ENCODE data around the gene P4HA1.

The P4HA1 gene

DNA sequence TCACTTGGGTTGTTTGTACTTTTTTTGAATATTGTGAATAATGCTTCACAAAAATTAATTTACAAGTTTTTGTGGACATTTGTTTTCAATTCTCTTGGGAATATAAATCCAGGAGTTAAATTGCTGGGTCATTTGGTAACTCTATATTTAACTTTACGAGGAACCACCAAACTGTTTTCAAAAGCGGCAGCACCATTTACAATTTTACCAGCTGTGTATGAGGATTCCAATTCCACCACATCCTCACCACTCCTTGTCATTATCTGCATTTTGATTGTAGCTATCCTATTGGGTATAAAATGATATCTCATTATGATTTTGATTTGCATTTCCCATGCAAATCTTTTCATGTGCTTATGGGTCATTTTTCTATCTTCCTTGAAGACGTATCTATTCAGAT is 9.6 kb upstream of the P4HA1 start:
- no peak overlapping the region for H4K8ac ChIP-seq (ENCODE audit: low read depth, low read length)
- no peak overlapping the region for H3K23ac ChIP-seq (ENCODE audit: low read length)
- H3K4ac ChIP-seq (ENCODE audit: low read depth, low read length): no peak overlapping the region
- H3K9ac ChIP-seq (ENCODE audit: low read length): no peak overlapping the region
- peaks cover 0 to 6% of the 10 kb centered on the region in 2 experiments for H3K36me3 ChIP-seq (ENCODE audit: control insufficient read depth in 1 of 2, insufficient read depth in 2 of 2, low read length in 2 of 2)
- peaks cover 1% of the 10 kb centered on the region for H3K79me1 ChIP-seq (ENCODE audit: low read length)
- H3K79me2 ChIP-seq (ENCODE audit: control insufficient read depth, insufficient read depth, low read length, poor library complexity): no peaks in the 10 kb centered on the region
- H4K12ac ChIP-seq (ENCODE audit: low read depth, low read length): no peak overlapping the region
- no peak overlapping the region for H4K91ac ChIP-seq (ENCODE audit: low read depth, low read length)
- no peak overlapping the region for H3K18ac ChIP-seq (ENCODE audit: low read length)
- peaks cover 1% of the 10 kb centered on the region for H3K9me3 ChIP-seq (ENCODE audit: insufficient read depth, low read depth, low read length)
- no peak overlapping the region for H3K27ac ChIP-seq (ENCODE audit: low read depth, low read length)
- no peak for DNase-seq
- WGBS (ENCODE audit: extremely low coverage, insufficient coverage, insufficient read length): no CpG with 5 or more reads among the region's 3 CpGs
- no peak overlapping the region for H2BK12ac ChIP-seq (ENCODE audit: low read length)
- H3K4me1 ChIP-seq (ENCODE audit: control insufficient read depth in 1 of 2, insufficient read depth in 2 of 2, low read length in 2 of 2): no peaks in the 10 kb centered on the region
- H2BK120ac ChIP-seq (ENCODE audit: insufficient read depth, low read length, poor library complexity): no peak overlapping the region
- H2AK5ac ChIP-seq (ENCODE audit: low read length): no peak overlapping the region
- no peak overlapping the region for H3K4me3 ChIP-seq (ENCODE audit: low read depth, low read length)
- H2BK5ac ChIP-seq (ENCODE audit: low read depth, low read length, poor library complexity): no peak overlapping the region
- H3K14ac ChIP-seq (ENCODE audit: low read length): no peak overlapping the region
- H3K4me2 ChIP-seq (ENCODE audit: low read length): no peak overlapping the region
- H2AFZ ChIP-seq (ENCODE audit: insufficient read depth, low read length, poor library complexity): no peak overlapping the region
- no peaks in the 10 kb centered on the region for H3K27me3 ChIP-seq (ENCODE audit: insufficient read depth, low read length)

DNA sequence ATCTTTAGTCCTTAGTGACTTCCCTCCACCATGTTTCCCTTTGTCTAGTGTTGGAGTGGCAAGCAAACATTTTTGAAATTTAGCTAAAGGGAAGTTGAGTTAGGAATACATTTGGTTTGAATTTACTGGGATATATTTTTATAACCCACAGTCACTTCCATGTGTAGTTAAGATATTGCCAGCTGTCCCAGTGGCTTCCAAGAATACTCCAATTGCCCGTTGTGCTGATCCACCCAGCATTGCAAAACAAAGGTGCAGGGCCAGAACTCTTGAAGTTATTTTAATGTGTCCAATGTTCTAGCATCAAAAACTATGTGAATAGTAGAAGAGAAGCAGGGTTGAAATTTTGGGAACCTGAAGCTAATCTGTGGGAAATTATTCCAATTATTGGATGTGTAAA is 2.5 kb upstream of the P4HA1 start:
- Histone ChIP-seq H3K18ac (ENCODE audit: low read length) (no peak overlapping the region), H3K79me1 (ENCODE audit: low read length) (peaks cover 11% of the 10 kb centered on the region), H4K91ac (ENCODE audit: low read depth, low read length) (no peak overlapping the region), H3K27me3 (ENCODE audit: insufficient read depth, low read length) (no peaks in the 10 kb centered on the region), H2AK5ac (ENCODE audit: low read length) (no peak overlapping the region), H3K4me3 (ENCODE audit: low read depth, low read length) (no peak overlapping the region), H3K36me3 (ENCODE audit: control insufficient read depth in 1 of 2, insufficient read depth in 2 of 2, low read length in 2 of 2) (peaks cover 0 to 6% of the 10 kb centered on the region in 2 experiments), H3K14ac (ENCODE audit: low read length) (no peak overlapping the region), H2BK5ac (ENCODE audit: low read depth, low read length, poor library complexity) (no peak overlapping the region), H3K9ac (ENCODE audit: low read length) (no peak overlapping the region), H4K12ac (ENCODE audit: low read depth, low read length) (no peak overlapping the region), H3K4ac (ENCODE audit: low read depth, low read length) (no peak overlapping the region), H4K8ac (ENCODE audit: low read depth, low read length) (no peak overlapping the region), H3K27ac (ENCODE audit: low read depth, low read length) (no peak overlapping the region), H3K4me1 (ENCODE audit: control insufficient read depth in 1 of 2, insufficient read depth in 2 of 2, low read length in 2 of 2) (no peaks in the 10 kb centered on the region), H3K79me2 (ENCODE audit: control insufficient read depth, insufficient read depth, low read length, poor library complexity) (peaks cover 8% of the 10 kb centered on the region), H3K23ac (ENCODE audit: low read length) (no peak overlapping the region), H3K4me2 (ENCODE audit: low read length) (no peak overlapping the region), H2BK120ac (ENCODE audit: insufficient read depth, low read length, poor library complexity) (no peak overlapping the region), H2AFZ (ENCODE audit: insufficient read depth, low read length, poor library complexity) (no peak overlapping the region), H3K9me3 (ENCODE audit: insufficient read depth, low read depth, low read length) (no peaks in the 10 kb centered on the region), H2BK12ac (ENCODE audit: low read length) (no peak overlapping the region)
- no CpG with 5 or more reads among the region's 1 CpG for WGBS (ENCODE audit: extremely low coverage, insufficient coverage, insufficient read length)
- DNase-seq: no peak

DNA sequence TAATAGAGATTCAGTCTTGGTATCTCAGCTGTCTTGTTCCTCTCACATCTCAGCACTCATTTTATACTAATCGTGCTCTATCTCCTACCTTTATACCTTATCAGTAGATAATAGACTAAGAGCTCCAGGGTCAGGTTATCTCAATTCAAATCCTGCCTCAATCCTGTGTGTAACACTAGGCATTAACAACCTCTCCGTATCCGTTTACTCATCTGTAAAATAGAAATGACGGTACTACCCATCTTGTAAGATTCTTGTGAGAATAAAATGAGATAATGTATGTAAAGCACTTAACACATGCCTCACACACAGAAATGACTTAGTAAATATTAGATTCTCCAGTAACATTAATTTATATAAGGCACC is 622 bp upstream of the P4HA1 start:
- Histone ChIP-seq H3K9me3 (ENCODE audit: insufficient read depth, low read depth, low read length) (no peaks in the 10 kb centered on the region), H2AK5ac (ENCODE audit: low read length) (no peak overlapping the region), H4K12ac (ENCODE audit: low read depth, low read length) (no peak overlapping the region), H2BK12ac (ENCODE audit: low read length) (no peak overlapping the region), H3K4me2 (ENCODE audit: low read length) (peak overlapping the region; percentile 66), H3K18ac (ENCODE audit: low read length) (no peak overlapping the region), H4K8ac (ENCODE audit: low read depth, low read length) (no peak overlapping the region), H4K91ac (ENCODE audit: low read depth, low read length) (no peak overlapping the region), H2AFZ (ENCODE audit: insufficient read depth, low read length, poor library complexity) (no peak overlapping the region), H3K36me3 (ENCODE audit: control insufficient read depth in 1 of 2, insufficient read depth in 2 of 2, low read length in 2 of 2) (peaks cover 2 to 6% of the 10 kb centered on the region in 2 experiments), H3K23ac (ENCODE audit: low read length) (no peak overlapping the region), H3K4ac (ENCODE audit: low read depth, low read length) (no peak overlapping the region), H3K27ac (ENCODE audit: low read depth, low read length) (no peak overlapping the region), H3K4me3 (ENCODE audit: low read depth, low read length) (no peak overlapping the region), H3K14ac (ENCODE audit: low read length) (no peak overlapping the region), H3K9ac (ENCODE audit: low read length) (no peak overlapping the region), H2BK5ac (ENCODE audit: low read depth, low read length, poor library complexity) (no peak overlapping the region), H2BK120ac (ENCODE audit: insufficient read depth, low read length, poor library complexity) (no peak overlapping the region), H3K79me2 (ENCODE audit: control insufficient read depth, insufficient read depth, low read length, poor library complexity) (peaks cover 8% of the 10 kb centered on the region), H3K79me1 (ENCODE audit: low read length) (peaks cover 11% of the 10 kb centered on the region), H3K4me1 (ENCODE audit: control insufficient read depth in 1 of 2, insufficient read depth in 2 of 2, low read length in 2 of 2) (no peaks in the 10 kb centered on the region), H3K27me3 (ENCODE audit: insufficient read depth, low read length) (no peaks in the 10 kb centered on the region)
- no CpG with 5 or more reads among the region's 4 CpGs for WGBS (ENCODE audit: extremely low coverage, insufficient coverage, insufficient read length)
- DNase-seq: peak in 1 of 2 donors; percentile 61

DNA sequence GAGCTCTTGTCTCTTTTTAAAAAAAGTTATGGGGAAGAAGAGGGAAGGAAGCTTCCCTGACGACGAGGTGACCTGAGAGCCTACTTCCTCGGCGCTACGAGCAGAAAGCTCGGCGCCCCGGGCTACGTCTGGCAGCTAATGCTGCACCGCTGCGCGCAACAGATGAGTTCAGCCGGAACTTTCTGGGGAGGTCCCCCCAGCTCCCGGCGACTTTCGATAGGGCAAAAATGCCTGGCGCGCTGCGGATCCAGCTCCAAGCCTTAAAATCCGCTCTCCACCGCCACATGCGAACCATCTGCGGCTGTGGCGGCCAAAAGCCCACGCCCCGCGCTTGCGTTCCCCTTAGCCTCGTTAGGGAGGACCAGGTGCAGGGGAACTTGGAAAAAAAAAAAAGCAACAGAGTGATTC is 621 bp downstream of the P4HA1 start:
- H3K79me2 ChIP-seq (ENCODE audit: control insufficient read depth, insufficient read depth, low read length, poor library complexity): peaks cover 8% of the 10 kb centered on the region
- peak overlapping the region; percentile 93 for H3K18ac ChIP-seq (ENCODE audit: low read length)
- H3K4me3 ChIP-seq (ENCODE audit: low read depth, low read length): peak overlapping the region; percentile 88
- no peak overlapping the region for H2AK5ac ChIP-seq (ENCODE audit: low read length)
- no peaks in the 10 kb centered on the region for H3K4me1 ChIP-seq (ENCODE audit: control insufficient read depth in 1 of 2, insufficient read depth in 2 of 2, low read length in 2 of 2)
- peaks cover 11% of the 10 kb centered on the region for H3K79me1 ChIP-seq (ENCODE audit: low read length)
- peak overlapping the region; percentile 49 for H4K12ac ChIP-seq (ENCODE audit: low read depth, low read length)
- no peaks in the 10 kb centered on the region for H3K27me3 ChIP-seq (ENCODE audit: insufficient read depth, low read length)
- no peaks in the 10 kb centered on the region for H3K9me3 ChIP-seq (ENCODE audit: insufficient read depth, low read depth, low read length)
- H2BK5ac ChIP-seq (ENCODE audit: low read depth, low read length, poor library complexity): peak overlapping the region; percentile 84
- peak; percentile 75 to 83 for DNase-seq
- H3K4ac ChIP-seq (ENCODE audit: low read depth, low read length): peak overlapping the region; percentile 51
- peak overlapping the region; percentile 81 for H3K9ac ChIP-seq (ENCODE audit: low read length)
- peak overlapping the region; percentile 89 for H4K91ac ChIP-seq (ENCODE audit: low read depth, low read length)
- WGBS (ENCODE audit: extremely low coverage, insufficient coverage, insufficient read length): no CpG with 5 or more reads among the region's 29 CpGs
- H3K14ac ChIP-seq (ENCODE audit: low read length): peak overlapping the region; percentile 89
- H3K27ac ChIP-seq (ENCODE audit: low read depth, low read length): peak overlapping the region; percentile 79
- peak overlapping the region; percentile 53 for H2AFZ ChIP-seq (ENCODE audit: insufficient read depth, low read length, poor library complexity)
- peak overlapping the region; percentile 80 for H2BK120ac ChIP-seq (ENCODE audit: insufficient read depth, low read length, poor library complexity)
- H2BK12ac ChIP-seq (ENCODE audit: low read length): peak overlapping the region; percentile 20
- H3K23ac ChIP-seq (ENCODE audit: low read length): no peak overlapping the region
- peak overlapping the region; percentile 82 for H4K8ac ChIP-seq (ENCODE audit: low read depth, low read length)
- H3K36me3 ChIP-seq (ENCODE audit: control insufficient read depth in 1 of 2, insufficient read depth in 2 of 2, low read length in 2 of 2): peaks cover 3 to 5% of the 10 kb centered on the region in 2 experiments
- H3K4me2 ChIP-seq (ENCODE audit: low read length): peak overlapping the region; percentile 66

Measured in trophoblast cell (in vitro differentiated cells and primary cell).